ENCODE measurements around the gene ST3GAL3. TPM values are rescaled to one million over a fixed set of nuclear protein-coding genes. Genes with fewer than 3 reads are reported as not detected.
"Not testable (repeated sequence)": the region's sequence is repeated elsewhere in the genome, so short reads cannot be mapped to it uniquely, and the experiment has no call there.

ST3GAL3 gene
- total RNA-seq, 1 experiment from 2014 or later = 20.0 TPM

GRCh38 chr1:43774359-43774758, 67.0 kb downstream of the ST3GAL3 start:
- intact Hi-C loops (cut with micrococcal nuclease; ENCODE audit: unreplicated experiment) = no loop called here
- H3K36me3 Mint-ChIP-seq (ENCODE audit: insufficient read depth, unreplicated experiment) = no peaks in the 10 kb centered on the region
- no peaks in the 10 kb centered on the region for H3K27me3 Mint-ChIP-seq (ENCODE audit: unreplicated experiment)
- no peaks in the 10 kb centered on the region for H3K9me3 Mint-ChIP-seq (ENCODE audit: low read depth, unreplicated experiment)
- no peak overlapping the region for H3K4me3 Mint-ChIP-seq (ENCODE audit: low read depth, unreplicated experiment)
- DNase-seq = no peak
- TF ChIP-seq CTCF (IDR thresholded peaks at IDR 0.05; ENCODE audit: unreplicated experiment) = no peak
- no peak overlapping the region for H3K27ac Mint-ChIP-seq (ENCODE audit: unreplicated experiment)
- no peaks in the 10 kb centered on the region for H3K4me1 Mint-ChIP-seq (ENCODE audit: low read depth, unreplicated experiment)
- no TSS peak for BruUV-seq (replicated peaks)
- CTCF ChIA-PET = no interaction called here

DNA sequence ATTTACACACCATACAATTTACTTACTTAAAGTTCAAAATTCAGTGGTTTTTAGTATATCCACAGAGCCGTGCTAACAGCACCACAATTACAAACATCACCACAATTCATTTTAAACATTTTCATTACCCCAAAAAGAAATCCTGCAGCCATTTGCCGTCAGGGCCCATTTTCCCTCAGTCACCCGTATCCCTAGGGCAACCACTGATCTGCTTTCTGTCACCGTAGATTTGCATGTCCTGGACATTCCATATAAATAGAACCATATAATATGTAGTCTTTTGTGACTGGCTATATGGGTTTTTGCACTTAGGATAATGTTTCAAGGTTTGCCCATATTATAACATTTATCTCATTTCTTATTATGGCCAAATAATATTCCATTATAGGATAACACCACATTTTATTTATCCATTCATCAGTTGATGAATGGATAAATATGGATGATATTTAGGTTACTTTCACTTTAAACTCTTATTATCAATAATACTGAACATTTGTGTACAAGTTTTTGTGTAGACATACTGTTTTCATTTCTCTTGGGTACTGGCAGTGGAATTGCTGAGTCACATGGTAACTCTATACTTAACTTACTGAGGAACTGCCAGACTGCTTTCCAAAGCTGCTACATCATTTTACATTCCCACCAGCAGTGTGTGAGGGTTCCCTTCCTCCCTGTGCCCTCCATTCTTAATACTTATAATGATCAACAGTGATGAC, 68.9 kb downstream of the ST3GAL3 start:
- BruUV-seq (replicated peaks) = no TSS peak
- Mint-ChIP-seq H3K4me3 (ENCODE audit: low read depth, unreplicated experiment) (no peak overlapping the region), H3K36me3 (ENCODE audit: insufficient read depth, unreplicated experiment) (no peaks in the 10 kb centered on the region), H3K27me3 (ENCODE audit: unreplicated experiment) (no peaks in the 10 kb centered on the region), H3K27ac (ENCODE audit: unreplicated experiment) (no peak overlapping the region), H3K9me3 (ENCODE audit: low read depth, unreplicated experiment) (no peaks in the 10 kb centered on the region), H3K4me1 (ENCODE audit: low read depth, unreplicated experiment) (no peaks in the 10 kb centered on the region)
- DNase-seq = no peak
- CTCF ChIA-PET = no interaction called here
- intact Hi-C loops (cut with micrococcal nuclease; ENCODE audit: unreplicated experiment) = no loop called here
- TF ChIP-seq CTCF (IDR thresholded peaks at IDR 0.05; ENCODE audit: unreplicated experiment) = no peak

GRCh38 chr1:43777916-43778315, 70.6 kb downstream of the ST3GAL3 start:
- BruUV-seq (replicated peaks); DNase-seq; H3K36me3 Mint-ChIP-seq (ENCODE audit: insufficient read depth, unreplicated experiment); H3K27ac Mint-ChIP-seq (ENCODE audit: unreplicated experiment); H3K4me3 Mint-ChIP-seq (ENCODE audit: low read depth, unreplicated experiment); H3K9me3 Mint-ChIP-seq (ENCODE audit: low read depth, unreplicated experiment); H3K4me1 Mint-ChIP-seq (ENCODE audit: low read depth, unreplicated experiment); intact Hi-C loops (cut with micrococcal nuclease; ENCODE audit: unreplicated experiment); H3K27me3 Mint-ChIP-seq (ENCODE audit: unreplicated experiment): not testable (repeated sequence)
- CTCF ChIA-PET = interaction anchor here (0.8 to 1.7 kb wide), 2 partner anchors 9 to 12 kb away, joined by 3 to 7 read pairs; no protein-coding TSS in a partner anchor

DNA sequence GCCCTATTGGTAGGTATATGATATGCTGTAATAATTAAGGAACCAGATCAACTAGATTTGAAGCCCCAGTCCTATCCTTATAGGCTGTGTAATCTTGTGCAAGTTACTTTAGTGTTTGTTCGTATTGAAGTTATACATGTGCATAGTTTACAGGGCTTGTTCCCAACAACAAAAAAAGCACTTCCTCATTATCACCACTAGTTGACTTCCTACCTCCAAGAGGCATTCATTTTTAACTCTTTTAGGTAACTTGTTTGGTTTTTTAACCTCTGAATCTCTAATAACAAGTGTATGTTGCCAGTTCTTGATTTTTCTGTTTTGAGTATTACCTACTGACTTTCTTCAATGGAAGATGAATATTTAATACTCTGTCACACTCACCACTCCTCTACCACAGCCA, 71.9 kb downstream of the ST3GAL3 start:
- intact Hi-C loops (cut with micrococcal nuclease; ENCODE audit: unreplicated experiment) = no loop called here
- no peak for TF ChIP-seq CTCF (IDR thresholded peaks at IDR 0.05; ENCODE audit: unreplicated experiment)
- DNase-seq = no peak
- Mint-ChIP-seq H3K27me3 (ENCODE audit: unreplicated experiment) (no peaks in the 10 kb centered on the region), H3K4me3 (ENCODE audit: low read depth, unreplicated experiment) (no peak overlapping the region), H3K27ac (ENCODE audit: unreplicated experiment) (no peak overlapping the region), H3K36me3 (ENCODE audit: insufficient read depth, unreplicated experiment) (no peaks in the 10 kb centered on the region), H3K4me1 (ENCODE audit: low read depth, unreplicated experiment) (peaks cover 22% of the 10 kb centered on the region), H3K9me3 (ENCODE audit: low read depth, unreplicated experiment) (no peaks in the 10 kb centered on the region)
- CTCF ChIA-PET = interaction anchor here (1.7 kb wide), 1 partner anchor 10 kb away, joined by 7 read pairs; no protein-coding TSS in a partner anchor
- no TSS peak for BruUV-seq (replicated peaks)

DNA sequence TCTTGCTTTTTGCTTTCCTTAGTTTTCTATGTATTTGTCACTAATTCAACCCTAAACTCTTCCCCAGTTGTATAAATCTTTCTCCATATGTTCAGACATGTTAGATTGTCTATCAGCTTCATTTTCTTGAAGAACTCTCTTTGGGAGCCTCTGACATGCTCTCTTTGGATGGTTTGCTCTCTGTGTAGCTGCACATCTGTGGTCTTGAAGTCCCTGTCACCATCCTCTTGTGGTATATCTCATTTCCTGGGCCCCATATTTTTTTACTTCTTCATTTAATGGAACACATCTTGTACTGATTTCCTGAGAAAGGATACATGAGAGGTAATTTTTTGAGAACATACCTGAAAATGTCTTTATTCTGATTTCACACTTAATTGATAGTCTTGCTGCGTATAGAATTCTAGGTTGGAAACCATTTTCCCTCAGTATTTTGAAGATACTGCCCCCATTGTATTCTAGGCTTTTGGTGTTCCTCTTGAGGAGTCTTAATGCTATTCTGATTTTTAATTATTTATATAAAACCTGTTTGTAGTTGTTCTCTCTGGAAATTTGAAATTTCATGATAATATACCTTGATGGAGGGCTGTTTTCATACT, 72.6 kb downstream of the ST3GAL3 start:
- no peak for DNase-seq
- no peaks in the 10 kb centered on the region for H3K27me3 Mint-ChIP-seq (ENCODE audit: unreplicated experiment)
- H3K4me3 Mint-ChIP-seq (ENCODE audit: low read depth, unreplicated experiment) = no peak overlapping the region
- no peaks in the 10 kb centered on the region for H3K9me3 Mint-ChIP-seq (ENCODE audit: low read depth, unreplicated experiment)
- intact Hi-C loops (cut with micrococcal nuclease; ENCODE audit: unreplicated experiment) = no loop called here
- CTCF ChIA-PET = no interaction called here
- TF ChIP-seq CTCF (IDR thresholded peaks at IDR 0.05; ENCODE audit: unreplicated experiment) = no peak
- no TSS peak for BruUV-seq (replicated peaks)
- H3K36me3 Mint-ChIP-seq (ENCODE audit: insufficient read depth, unreplicated experiment) = no peaks in the 10 kb centered on the region
- H3K27ac Mint-ChIP-seq (ENCODE audit: unreplicated experiment) = no peak overlapping the region
- peaks cover 23% of the 10 kb centered on the region for H3K4me1 Mint-ChIP-seq (ENCODE audit: low read depth, unreplicated experiment)
